SK-N-SH treated with all-trans-retinoic acid at 6 μM for 48 hours (cell line): ENCODE measurements around the gene APBB1IP.

Experiments
- ATAC-seq: fragments of 200-7000 bp; cut with Tn5 transposase; 3 replicates; pipeline ENCODE4 v1.9.1; 2020; ENCODE audit warnings: mild to moderate bottlenecking, moderate library complexity
- ARNTL ChIP-seq: fragments of 450-650 bp; formaldehyde crosslinking; IDR thresholded peaks from 2 replicates; pipeline ENCODE4 v1.5.0; 2020; ENCODE audit warnings: low read depth, mild to moderate bottlenecking, moderate library complexity, borderline replicate concordance
- BACH2 ChIP-seq: fragments of 250-450 bp; sonication (Bioruptor Pico); IDR thresholded peaks from 2 replicates; pipeline ENCODE4 v1.9.0; 2021; ENCODE audit warnings: mild to moderate bottlenecking, borderline replicate concordance
- CSDC2 ChIP-seq: fragments of 250-450 bp; sonication (Bioruptor Pico); IDR thresholded peaks from 2 replicates; pipeline ENCODE4 v1.5.0; 2020; ENCODE audit warnings: mild to moderate bottlenecking, moderate library complexity
- ESRRG ChIP-seq: fragments of 250-450 bp; sonication (Bioruptor Pico); IDR thresholded peaks from 2 replicates; pipeline ENCODE4 v1.6.1; 2021; ENCODE audit warnings: mild to moderate bottlenecking
- GLIS3 ChIP-seq: fragments of 250-450 bp; sonication (Bioruptor Pico); IDR thresholded peaks from 2 replicates; pipeline ENCODE4 v1.5.0; 2020; ENCODE audit warnings: mild to moderate bottlenecking, moderate library complexity
- ISL1 ChIP-seq: fragments of 250-450 bp; sonication (Bioruptor Pico); IDR thresholded peaks from 2 replicates; pipeline ENCODE4 v2.1.2; 2022; ENCODE audit warnings: mild to moderate bottlenecking, moderate library complexity
- OSR1 ChIP-seq: fragments of 250-450 bp; sonication (Bioruptor Pico); IDR thresholded peaks from 2 replicates; pipeline ENCODE4 v1.8.0; 2022; ENCODE audit warnings: moderate library complexity, mild to moderate bottlenecking, inconsistent platforms
- PPARA ChIP-seq: fragments of 250-450 bp; sonication (Bioruptor Pico); IDR thresholded peaks from 2 replicates; pipeline ENCODE4 v1.5.0; 2020; ENCODE audit warnings: mild to moderate bottlenecking, borderline replicate concordance
- SNAI2 ChIP-seq: fragments of 250-450 bp; sonication (Bioruptor Pico); IDR thresholded peaks from 2 replicates; pipeline ENCODE4 v1.5.0; 2020; ENCODE audit warnings: mild to moderate bottlenecking, moderate library complexity
- TCF4 ChIP-seq: fragments of 250-450 bp; sonication (Bioruptor Pico); IDR thresholded peaks from 2 replicates; pipeline ENCODE4 v1.8.0; 2021; ENCODE audit warnings: mild to moderate bottlenecking, moderate library complexity, borderline replicate concordance
- TOX ChIP-seq: fragments of 250-450 bp; sonication (Bioruptor Pico); IDR thresholded peaks from 2 replicates; pipeline ENCODE4 v1.8.0; 2021; ENCODE audit warnings: mild to moderate bottlenecking, moderate library complexity, borderline replicate concordance
- ZC3H10 ChIP-seq: fragments of 250-450 bp; sonication (Bioruptor Pico); IDR thresholded peaks from 2 replicates; pipeline ENCODE4 v1.5.1; 2021; ENCODE audit warnings: mild to moderate bottlenecking, moderate library complexity
- ZFP3 ChIP-seq: fragments of 250-450 bp; sonication (Bioruptor Pico); IDR thresholded peaks from 2 replicates; pipeline ENCODE4 v1.5.0; 2020; ENCODE audit warnings: mild to moderate bottlenecking, moderate library complexity
- ZFP30 ChIP-seq: fragments of 450-650 bp; formaldehyde crosslinking; IDR thresholded peaks from 2 replicates; pipeline ENCODE4 v1.5.0; 2022; ENCODE audit warnings: mild to moderate bottlenecking, moderate library complexity
- ZNF565 ChIP-seq: fragments of 450-650 bp; formaldehyde crosslinking; conservative IDR thresholded peaks from 2 replicates; pipeline ENCODE4 v1.5.0; 2020; ENCODE audit warnings: low read depth, mild to moderate bottlenecking, moderate library complexity
- ZNF70 ChIP-seq: fragments of 450-650 bp; formaldehyde crosslinking; IDR thresholded peaks from 2 replicates; pipeline ENCODE4 v1.5.0; 2020; ENCODE audit warnings: mild to moderate bottlenecking, moderate library complexity
- ZNF8 ChIP-seq: fragments of 450-650 bp; formaldehyde crosslinking; IDR thresholded peaks from 2 replicates; pipeline ENCODE4 v1.5.0; 2020; ENCODE audit warnings: mild to moderate bottlenecking, moderate library complexity
- TF ChIP-seq, protein P1 (sequence below): fragments of 250-450 bp; sonication (Bioruptor Pico); IDR thresholded peaks from 2 replicates; pipeline ENCODE4 v1.5.1; 2021; ENCODE audit warnings: mild to moderate bottlenecking, moderate library complexity
- TF ChIP-seq, protein P2 (sequence below): fragments of 250-450 bp; sonication (Bioruptor Pico); IDR thresholded peaks from 2 replicates; pipeline ENCODE4 v1.5.0; 2020; ENCODE audit warnings: mild to moderate bottlenecking, moderate library complexity
- TF ChIP-seq, protein P3 (sequence below): fragments of 250-450 bp; sonication (Bioruptor Pico); IDR thresholded peaks from 2 replicates; pipeline ENCODE4 v1.8.0; 2020; ENCODE audit warnings: mild to moderate bottlenecking, moderate library complexity, borderline replicate concordance
- TF ChIP-seq, protein P4 (sequence below): fragments of 250-450 bp; sonication (Bioruptor Pico); IDR thresholded peaks from 2 replicates; pipeline ENCODE4 v1.5.1; 2020; ENCODE audit warnings: low read depth, mild to moderate bottlenecking, moderate library complexity

The APBB1IP gene

DNA sequence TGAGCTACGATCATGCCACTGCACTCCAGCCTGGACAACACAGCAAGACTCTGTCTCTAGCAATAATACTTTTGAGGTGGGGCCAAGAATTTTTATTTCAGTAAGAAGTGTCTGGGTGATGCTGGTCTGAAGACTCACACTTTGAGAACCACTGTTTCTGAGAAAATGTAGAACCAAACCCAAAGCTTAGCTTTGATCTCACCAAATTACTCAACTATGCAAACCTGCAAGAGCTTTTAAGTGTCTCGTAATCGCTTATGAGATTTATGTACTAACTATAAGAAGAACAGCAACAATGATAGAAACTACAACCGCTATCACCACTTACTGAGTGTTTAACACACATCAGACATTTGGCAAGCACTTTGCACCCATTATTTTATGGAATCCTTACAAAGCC lies 29.5 kb downstream of the APBB1IP start:
- no peak for ATAC-seq
- no peak for TF ChIP-seq ZFP3 (CRISPR knock-in tag)
- TF ChIP-seq ZNF8 (CRISPR knock-in tag): no peak
- no peak for TF ChIP-seq ZNF70
- no peak for TF ChIP-seq ESRRG (CRISPR knock-in tag)

DNA sequence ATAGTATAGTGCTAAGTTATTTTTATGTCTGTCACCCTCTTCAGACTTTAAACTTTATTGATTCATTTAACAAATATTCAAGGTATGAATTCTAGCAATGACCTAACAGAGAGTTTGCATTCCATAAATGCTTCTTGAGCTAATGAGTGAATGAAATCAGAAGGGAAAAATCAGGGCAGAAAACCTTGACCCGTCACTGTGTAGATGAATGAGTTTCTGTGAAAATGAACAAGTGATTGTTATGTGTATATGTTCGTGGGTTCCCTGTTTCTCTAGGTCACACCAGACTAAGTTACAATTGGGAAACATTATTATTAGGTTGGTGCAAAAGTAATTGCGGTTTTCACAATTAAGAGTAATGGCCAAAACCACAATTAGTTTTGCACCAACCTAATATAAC lies 30.1 kb downstream of the APBB1IP start:
- no peak for ATAC-seq
- TF ChIP-seq SNAI2: no peak
- no peak for TF ChIP-seq ZFP30
- TF ChIP-seq GLIS3 (CRISPR knock-in tag): no peak
- TF ChIP-seq, protein P1, sequence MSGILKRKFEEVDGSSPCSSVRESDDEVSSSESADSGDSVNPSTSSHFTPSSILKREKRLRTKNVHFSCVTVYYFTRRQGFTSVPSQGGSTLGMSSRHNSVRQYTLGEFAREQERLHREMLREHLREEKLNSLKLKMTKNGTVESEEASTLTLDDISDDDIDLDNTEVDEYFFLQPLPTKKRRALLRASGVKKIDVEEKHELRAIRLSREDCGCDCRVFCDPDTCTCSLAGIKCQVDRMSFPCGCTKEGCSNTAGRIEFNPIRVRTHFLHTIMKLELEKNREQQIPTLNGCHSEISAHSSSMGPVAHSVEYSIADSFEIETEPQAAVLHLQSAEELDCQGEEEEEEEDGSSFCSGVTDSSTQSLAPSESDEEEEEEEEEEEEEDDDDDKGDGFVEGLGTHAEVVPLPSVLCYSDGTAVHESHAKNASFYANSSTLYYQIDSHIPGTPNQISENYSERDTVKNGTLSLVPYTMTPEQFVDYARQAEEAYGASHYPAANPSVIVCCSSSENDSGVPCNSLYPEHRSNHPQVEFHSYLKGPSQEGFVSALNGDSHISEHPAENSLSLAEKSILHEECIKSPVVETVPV (CRISPR knock-in tag): no peak
- no peak for TF ChIP-seq OSR1 (CRISPR knock-in tag)
- TF ChIP-seq CSDC2: no peak
- TF ChIP-seq, protein P2, sequence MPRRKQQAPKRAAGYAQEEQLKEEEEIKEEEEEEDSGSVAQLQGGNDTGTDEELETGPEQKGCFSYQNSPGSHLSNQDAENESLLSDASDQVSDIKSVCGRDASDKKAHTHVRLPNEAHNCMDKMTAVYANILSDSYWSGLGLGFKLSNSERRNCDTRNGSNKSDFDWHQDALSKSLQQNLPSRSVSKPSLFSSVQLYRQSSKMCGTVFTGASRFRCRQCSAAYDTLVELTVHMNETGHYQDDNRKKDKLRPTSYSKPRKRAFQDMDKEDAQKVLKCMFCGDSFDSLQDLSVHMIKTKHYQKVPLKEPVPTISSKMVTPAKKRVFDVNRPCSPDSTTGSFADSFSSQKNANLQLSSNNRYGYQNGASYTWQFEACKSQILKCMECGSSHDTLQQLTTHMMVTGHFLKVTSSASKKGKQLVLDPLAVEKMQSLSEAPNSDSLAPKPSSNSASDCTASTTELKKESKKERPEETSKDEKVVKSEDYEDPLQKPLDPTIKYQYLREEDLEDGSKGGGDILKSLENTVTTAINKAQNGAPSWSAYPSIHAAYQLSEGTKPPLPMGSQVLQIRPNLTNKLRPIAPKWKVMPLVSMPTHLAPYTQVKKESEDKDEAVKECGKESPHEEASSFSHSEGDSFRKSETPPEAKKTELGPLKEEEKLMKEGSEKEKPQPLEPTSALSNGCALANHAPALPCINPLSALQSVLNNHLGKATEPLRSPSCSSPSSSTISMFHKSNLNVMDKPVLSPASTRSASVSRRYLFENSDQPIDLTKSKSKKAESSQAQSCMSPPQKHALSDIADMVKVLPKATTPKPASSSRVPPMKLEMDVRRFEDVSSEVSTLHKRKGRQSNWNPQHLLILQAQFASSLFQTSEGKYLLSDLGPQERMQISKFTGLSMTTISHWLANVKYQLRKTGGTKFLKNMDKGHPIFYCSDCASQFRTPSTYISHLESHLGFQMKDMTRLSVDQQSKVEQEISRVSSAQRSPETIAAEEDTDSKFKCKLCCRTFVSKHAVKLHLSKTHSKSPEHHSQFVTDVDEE (CRISPR knock-in tag): no peak
- TF ChIP-seq ZFP3 (CRISPR knock-in tag): no peak
- no peak for TF ChIP-seq BACH2 (CRISPR knock-in tag)
- no peak for TF ChIP-seq ISL1 (CRISPR knock-in tag)
- TF ChIP-seq, protein P3, sequence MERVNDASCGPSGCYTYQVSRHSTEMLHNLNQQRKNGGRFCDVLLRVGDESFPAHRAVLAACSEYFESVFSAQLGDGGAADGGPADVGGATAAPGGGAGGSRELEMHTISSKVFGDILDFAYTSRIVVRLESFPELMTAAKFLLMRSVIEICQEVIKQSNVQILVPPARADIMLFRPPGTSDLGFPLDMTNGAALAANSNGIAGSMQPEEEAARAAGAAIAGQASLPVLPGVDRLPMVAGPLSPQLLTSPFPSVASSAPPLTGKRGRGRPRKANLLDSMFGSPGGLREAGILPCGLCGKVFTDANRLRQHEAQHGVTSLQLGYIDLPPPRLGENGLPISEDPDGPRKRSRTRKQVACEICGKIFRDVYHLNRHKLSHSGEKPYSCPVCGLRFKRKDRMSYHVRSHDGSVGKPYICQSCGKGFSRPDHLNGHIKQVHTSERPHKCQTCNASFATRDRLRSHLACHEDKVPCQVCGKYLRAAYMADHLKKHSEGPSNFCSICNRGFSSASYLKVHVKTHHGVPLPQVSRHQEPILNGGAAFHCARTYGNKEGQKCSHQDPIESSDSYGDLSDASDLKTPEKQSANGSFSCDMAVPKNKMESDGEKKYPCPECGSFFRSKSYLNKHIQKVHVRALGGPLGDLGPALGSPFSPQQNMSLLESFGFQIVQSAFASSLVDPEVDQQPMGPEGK (CRISPR knock-in tag): no peak
- TF ChIP-seq ARNTL (CRISPR knock-in tag): no peak
- TF ChIP-seq, protein P4, sequence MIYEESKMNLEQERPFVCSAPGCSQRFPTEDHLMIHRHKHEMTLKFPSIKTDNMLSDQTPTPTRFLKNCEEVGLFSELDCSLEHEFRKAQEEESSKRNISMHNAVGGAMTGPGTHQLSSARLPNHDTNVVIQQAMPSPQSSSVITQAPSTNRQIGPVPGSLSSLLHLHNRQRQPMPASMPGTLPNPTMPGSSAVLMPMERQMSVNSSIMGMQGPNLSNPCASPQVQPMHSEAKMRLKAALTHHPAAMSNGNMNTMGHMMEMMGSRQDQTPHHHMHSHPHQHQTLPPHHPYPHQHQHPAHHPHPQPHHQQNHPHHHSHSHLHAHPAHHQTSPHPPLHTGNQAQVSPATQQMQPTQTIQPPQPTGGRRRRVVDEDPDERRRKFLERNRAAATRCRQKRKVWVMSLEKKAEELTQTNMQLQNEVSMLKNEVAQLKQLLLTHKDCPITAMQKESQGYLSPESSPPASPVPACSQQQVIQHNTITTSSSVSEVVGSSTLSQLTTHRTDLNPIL: no peak
- TF ChIP-seq TOX: no peak
- TF ChIP-seq ESRRG (CRISPR knock-in tag): no peak
- TF ChIP-seq TCF4: no peak
- no peak for TF ChIP-seq PPARA
- TF ChIP-seq ZNF8 (CRISPR knock-in tag): no peak
- no peak for TF ChIP-seq ZC3H10 (CRISPR knock-in tag)
- no peak for TF ChIP-seq ZNF70
- TF ChIP-seq, all 23 proteins: peak for 0

DNA sequence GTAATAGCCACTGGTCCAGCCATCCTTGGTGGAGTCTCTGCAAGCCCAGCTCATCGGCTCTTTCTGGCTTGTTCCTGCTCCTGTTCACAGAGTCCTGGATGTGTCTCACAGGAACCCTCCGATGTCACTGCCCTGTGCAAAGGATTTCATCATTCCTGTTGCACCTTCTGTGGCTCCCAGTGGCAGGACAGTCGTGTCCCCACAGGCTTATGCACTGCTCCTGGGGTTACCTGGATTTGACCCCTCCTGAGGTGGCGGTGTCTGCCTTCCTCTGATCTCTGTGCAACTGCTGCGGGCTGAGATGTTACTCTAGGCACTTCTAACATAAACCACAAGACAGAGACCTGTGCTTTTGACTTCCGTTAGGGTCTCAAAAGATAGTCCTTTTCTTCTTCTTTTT lies 30.6 kb downstream of the APBB1IP start:
- no peak for ATAC-seq
- TF ChIP-seq, protein P3 (CRISPR knock-in tag): no peak
- TF ChIP-seq ISL1 (CRISPR knock-in tag) (no peak), ZNF8 (CRISPR knock-in tag) (no peak), TCF4 (no peak), ARNTL (CRISPR knock-in tag) (no peak), ZC3H10 (CRISPR knock-in tag) (no peak), PPARA (no peak), ZFP30 (no peak), CSDC2 (no peak), ESRRG (CRISPR knock-in tag) (no peak), ZNF565 (no peak), SNAI2 (no peak)
- TF ChIP-seq, protein P2 (CRISPR knock-in tag): no peak
- TF ChIP-seq, protein P1 (CRISPR knock-in tag): no peak
- TF ChIP-seq, protein P4: no peak
